Liver (tissue), 9 donors: Measurements from ENCODE around the gene KAZN. TPM values are rescaled to one million over a fixed set of nuclear protein-coding genes. Genes with fewer than 3 reads are reported as not detected.

Experiments
- DNase-seq: peaks from one replicate; pipeline ENCODE4 v3.0.0-alpha.2; 2017; ENCODE audit warnings: low spot score
- H3K27ac ChIP-seq, 2 donors: one replicate each; pipeline ENCODE4 v1.7.0; 2013; ENCODE audit warnings: inconsistent platforms in 2 of 2, low read length in 2 of 2, control low read depth in 1 of 2, low read depth in 1 of 2, mild to moderate bottlenecking in 1 of 2
- H3K27me3 ChIP-seq, 4 donors: one replicate each; pipeline versions ENCODE4 v1.6.1 to v1.7.0; 2013; ENCODE audit warnings: low read length in 3 of 4, inconsistent platforms in 1 of 4, mild to moderate bottlenecking in 1 of 4, moderate library complexity in 1 of 4; ENCODE audit not compliant: control insufficient read depth in 4 of 4, insufficient read depth in 4 of 4
- H3K36me3 ChIP-seq, 4 donors: one replicate each; pipeline versions ENCODE4 v1.6.1 to v1.7.0; 2013; ENCODE audit warnings: low read length in 3 of 4, mild to moderate bottlenecking in 3 of 4, low read depth in 1 of 4, moderate library complexity in 1 of 4; ENCODE audit not compliant: control insufficient read depth in 4 of 4, insufficient read depth in 3 of 4
- H3K4me1 ChIP-seq, 4 donors: one replicate each; pipeline versions ENCODE4 v1.6.1 to v1.7.0; 2013; ENCODE audit warnings: low read length in 3 of 4, mild to moderate bottlenecking in 3 of 4, moderate library complexity in 1 of 4; ENCODE audit not compliant: control insufficient read depth in 4 of 4, insufficient read depth in 4 of 4
- H3K4me3 ChIP-seq, 3 donors: one replicate each; pipeline versions ENCODE4 v1.6.1 to v1.7.0; 2013; ENCODE audit warnings: low read length in 3 of 3, control low read depth in 1 of 3, low read depth in 1 of 3, mild to moderate bottlenecking in 1 of 3
- H3K9ac ChIP-seq, 2 donors: one replicate each; pipeline ENCODE4 v1.7.0; 2013; ENCODE audit warnings: low read length in 2 of 2, mild to moderate bottlenecking in 2 of 2, moderate library complexity in 2 of 2, control low read depth in 1 of 2, low read depth in 1 of 2
- H3K9me3 ChIP-seq, 4 donors: one replicate each; pipeline versions ENCODE4 v1.6.1 to v1.7.0; 2013; ENCODE audit warnings: low read length in 3 of 4; ENCODE audit not compliant: control insufficient read depth in 4 of 4
- FOXA1 ChIP-seq: IDR thresholded peaks from 2 replicates; pipeline ENCODE4 v1.6.1; 2016; ENCODE audit warnings: antibody characterized with exemption
- FOXA2 ChIP-seq: IDR thresholded peaks from 2 replicates; pipeline ENCODE4 v1.6.1; 2016; ENCODE audit warnings: antibody characterized with exemption
- GABPA ChIP-seq, 2 donors: IDR thresholded peaks in 1 of 2; conservative IDR thresholded peaks in 1 of 2; 2 replicates each; pipeline ENCODE4 v1.6.1; 2016; ENCODE audit warnings: antibody characterized with exemption in 2 of 2, mild to moderate bottlenecking in 1 of 2, moderate library complexity in 1 of 2
- HNF4A ChIP-seq, 2 donors: conservative IDR thresholded peaks; 2 replicates each; pipeline ENCODE4 v1.6.1; 2016; ENCODE audit warnings: antibody characterized with exemption in 2 of 2, mild to moderate bottlenecking in 2 of 2
- HNF4G ChIP-seq: IDR thresholded peaks from 2 replicates; pipeline ENCODE4 v1.6.1; 2016; ENCODE audit warnings: antibody characterized with exemption
- JUND ChIP-seq, 2 donors: IDR thresholded peaks; 2 replicates each; pipeline ENCODE4 v1.6.1; 2016; ENCODE audit warnings: antibody characterized with exemption in 2 of 2
- MAX ChIP-seq: IDR thresholded peaks from 2 replicates; pipeline ENCODE4 v1.6.1; 2016; ENCODE audit warnings: antibody characterized with exemption
- NR2F2 ChIP-seq: IDR thresholded peaks from 2 replicates; pipeline ENCODE4 v1.6.1; 2016; ENCODE audit warnings: antibody characterized with exemption
- RAD21 ChIP-seq, 2 donors: IDR thresholded peaks; 2 replicates each; pipeline ENCODE4 v1.6.1; 2016; ENCODE audit warnings: antibody characterized with exemption in 2 of 2, mild to moderate bottlenecking in 2 of 2
- RXRA ChIP-seq, 2 donors: IDR thresholded peaks; 2 replicates each; pipeline ENCODE4 v1.6.1; 2017 to 2018; ENCODE audit warnings: antibody characterized with exemption in 2 of 2, mild to moderate bottlenecking in 1 of 2
- TAF1 ChIP-seq: conservative IDR thresholded peaks from 2 replicates; pipeline ENCODE4 v1.6.1; 2016; ENCODE audit warnings: antibody characterized with exemption, mild to moderate bottlenecking
- YY1 ChIP-seq: IDR thresholded peaks from 2 replicates; pipeline ENCODE4 v1.6.1; 2016; ENCODE audit warnings: antibody characterized with exemption, mild to moderate bottlenecking
- WGBS: extraction: QIAGEN DNeasy Blood & Tissue Kit; methylation state at CpG from one replicate; pipeline ENCODE4 v1.1.7; 2013; 5-methylcytosine and 5-hydroxymethylcytosine counted together
- polyA plus RNA-seq, 2 donors: library from polyadenylated mRNA; stranded (reverse) in 1 of 2; unstranded in 1 of 2; fragments of 200-250 nt in 1 of 2; fragments of >200 nt in 1 of 2; fragmentation: Nextera tagmentation in 1 of 2; extraction: Ambion mirVana in 1 of 2; gene quantifications; one replicate each; pipeline versions ENCODE4 v1.2.1 to v1.2.3, GENCODE V29; 2013 to 2015
- total RNA-seq, 2 donors: library from RNA; depleted of rRNA; stranded (reverse); fragments of >200 nt; gene quantifications; one replicate each; pipeline ENCODE4 v1.2.3, GENCODE V29; 2014
- TF ChIP-seq, protein P1 (sequence below): IDR thresholded peaks from 2 replicates; pipeline ENCODE4 v1.6.1; 2016; ENCODE audit warnings: antibody characterized with exemption, mild to moderate bottlenecking
- TF ChIP-seq, protein P2 (sequence below): fragments of 150-350 bp; IDR thresholded peaks from 2 replicates; pipeline ENCODE4 v1.5.1; 2017; ENCODE audit warnings: improper control_type of control experiment, low read depth, low read length; ENCODE audit not compliant: missing input control
- TF ChIP-seq, protein P3 (sequence below): IDR thresholded peaks from 2 replicates; pipeline ENCODE4 v1.6.1; 2016; ENCODE audit warnings: antibody characterized with exemption
- donor health status: healthy.
- donor health status: healthy.
- donor health status: healthy.
- donor health status: healthy.
- donor health status: healthy.

The KAZN gene
- total and polyA plus RNA-seq, 4 donors, result 1.9 to 6.9 (median 2.4) TPM

- 77% methylated on average over 5 of the region's 5 CpGs for WGBS
Observed at GRCh38 chr1:14716474-14716873, 118.0 kb downstream of the KAZN start.

GRCh38 chr1:14718476-14718875, 120.0 kb downstream of the KAZN start:
- no peaks in the 10 kb centered on the region for H3K36me3 ChIP-seq
- H3K9me3 ChIP-seq, result peaks cover 0 to 9% (median under 1%) of the 10 kb centered on the region in 4 donors
- 88% methylated on average over 7 of the region's 7 CpGs for WGBS
- no peak overlapping the region for H3K4me3 ChIP-seq
- H3K27ac ChIP-seq, result no peak overlapping the region
- H3K4me1 ChIP-seq, result no peaks in the 10 kb centered on the region
- H3K27me3 ChIP-seq, result no peaks in the 10 kb centered on the region
- no peak for DNase-seq
- H3K9ac ChIP-seq, result no peak overlapping the region
- TF ChIP-seq FOXA2, result no peak
- no peak for TF ChIP-seq RAD21 (IDR thresholded peaks at IDR 0.05)
- TF ChIP-seq TAF1, result no peak

More at GRCh38 chr1:14716474-14716873, 118.0 kb downstream of the KAZN start:
- TF ChIP-seq TAF1, result no peak
- TF ChIP-seq MAX, result no peak
- no peak for TF ChIP-seq GABPA (IDR thresholded peaks at IDR 0.05 in 1 of 2, conservative IDR thresholded peaks at IDR 0.05 in 1 of 2)
- TF ChIP-seq, protein P1, sequence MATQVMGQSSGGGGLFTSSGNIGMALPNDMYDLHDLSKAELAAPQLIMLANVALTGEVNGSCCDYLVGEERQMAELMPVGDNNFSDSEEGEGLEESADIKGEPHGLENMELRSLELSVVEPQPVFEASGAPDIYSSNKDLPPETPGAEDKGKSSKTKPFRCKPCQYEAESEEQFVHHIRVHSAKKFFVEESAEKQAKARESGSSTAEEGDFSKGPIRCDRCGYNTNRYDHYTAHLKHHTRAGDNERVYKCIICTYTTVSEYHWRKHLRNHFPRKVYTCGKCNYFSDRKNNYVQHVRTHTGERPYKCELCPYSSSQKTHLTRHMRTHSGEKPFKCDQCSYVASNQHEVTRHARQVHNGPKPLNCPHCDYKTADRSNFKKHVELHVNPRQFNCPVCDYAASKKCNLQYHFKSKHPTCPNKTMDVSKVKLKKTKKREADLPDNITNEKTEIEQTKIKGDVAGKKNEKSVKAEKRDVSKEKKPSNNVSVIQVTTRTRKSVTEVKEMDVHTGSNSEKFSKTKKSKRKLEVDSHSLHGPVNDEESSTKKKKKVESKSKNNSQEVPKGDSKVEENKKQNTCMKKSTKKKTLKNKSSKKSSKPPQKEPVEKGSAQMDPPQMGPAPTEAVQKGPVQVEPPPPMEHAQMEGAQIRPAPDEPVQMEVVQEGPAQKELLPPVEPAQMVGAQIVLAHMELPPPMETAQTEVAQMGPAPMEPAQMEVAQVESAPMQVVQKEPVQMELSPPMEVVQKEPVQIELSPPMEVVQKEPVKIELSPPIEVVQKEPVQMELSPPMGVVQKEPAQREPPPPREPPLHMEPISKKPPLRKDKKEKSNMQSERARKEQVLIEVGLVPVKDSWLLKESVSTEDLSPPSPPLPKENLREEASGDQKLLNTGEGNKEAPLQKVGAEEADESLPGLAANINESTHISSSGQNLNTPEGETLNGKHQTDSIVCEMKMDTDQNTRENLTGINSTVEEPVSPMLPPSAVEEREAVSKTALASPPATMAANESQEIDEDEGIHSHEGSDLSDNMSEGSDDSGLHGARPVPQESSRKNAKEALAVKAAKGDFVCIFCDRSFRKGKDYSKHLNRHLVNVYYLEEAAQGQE, result no peak
- TF ChIP-seq HNF4G, result no peak
- TF ChIP-seq NR2F2, result no peak
- TF ChIP-seq, protein P2, sequence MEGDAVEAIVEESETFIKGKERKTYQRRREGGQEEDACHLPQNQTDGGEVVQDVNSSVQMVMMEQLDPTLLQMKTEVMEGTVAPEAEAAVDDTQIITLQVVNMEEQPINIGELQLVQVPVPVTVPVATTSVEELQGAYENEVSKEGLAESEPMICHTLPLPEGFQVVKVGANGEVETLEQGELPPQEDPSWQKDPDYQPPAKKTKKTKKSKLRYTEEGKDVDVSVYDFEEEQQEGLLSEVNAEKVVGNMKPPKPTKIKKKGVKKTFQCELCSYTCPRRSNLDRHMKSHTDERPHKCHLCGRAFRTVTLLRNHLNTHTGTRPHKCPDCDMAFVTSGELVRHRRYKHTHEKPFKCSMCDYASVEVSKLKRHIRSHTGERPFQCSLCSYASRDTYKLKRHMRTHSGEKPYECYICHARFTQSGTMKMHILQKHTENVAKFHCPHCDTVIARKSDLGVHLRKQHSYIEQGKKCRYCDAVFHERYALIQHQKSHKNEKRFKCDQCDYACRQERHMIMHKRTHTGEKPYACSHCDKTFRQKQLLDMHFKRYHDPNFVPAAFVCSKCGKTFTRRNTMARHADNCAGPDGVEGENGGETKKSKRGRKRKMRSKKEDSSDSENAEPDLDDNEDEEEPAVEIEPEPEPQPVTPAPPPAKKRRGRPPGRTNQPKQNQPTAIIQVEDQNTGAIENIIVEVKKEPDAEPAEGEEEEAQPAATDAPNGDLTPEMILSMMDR, result no peak
- TF ChIP-seq, protein P3, sequence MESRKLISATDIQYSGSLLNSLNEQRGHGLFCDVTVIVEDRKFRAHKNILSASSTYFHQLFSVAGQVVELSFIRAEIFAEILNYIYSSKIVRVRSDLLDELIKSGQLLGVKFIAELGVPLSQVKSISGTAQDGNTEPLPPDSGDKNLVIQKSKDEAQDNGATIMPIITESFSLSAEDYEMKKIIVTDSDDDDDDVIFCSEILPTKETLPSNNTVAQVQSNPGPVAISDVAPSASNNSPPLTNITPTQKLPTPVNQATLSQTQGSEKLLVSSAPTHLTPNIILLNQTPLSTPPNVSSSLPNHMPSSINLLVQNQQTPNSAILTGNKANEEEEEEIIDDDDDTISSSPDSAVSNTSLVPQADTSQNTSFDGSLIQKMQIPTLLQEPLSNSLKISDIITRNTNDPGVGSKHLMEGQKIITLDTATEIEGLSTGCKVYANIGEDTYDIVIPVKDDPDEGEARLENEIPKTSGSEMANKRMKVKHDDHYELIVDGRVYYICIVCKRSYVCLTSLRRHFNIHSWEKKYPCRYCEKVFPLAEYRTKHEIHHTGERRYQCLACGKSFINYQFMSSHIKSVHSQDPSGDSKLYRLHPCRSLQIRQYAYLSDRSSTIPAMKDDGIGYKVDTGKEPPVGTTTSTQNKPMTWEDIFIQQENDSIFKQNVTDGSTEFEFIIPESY, result no peak
- TF ChIP-seq YY1, result no peak
- TF ChIP-seq RXRA (IDR thresholded peaks at IDR 0.05), result no peak
- no peak for TF ChIP-seq HNF4A (conservative IDR thresholded peaks at IDR 0.05)
- no peak for TF ChIP-seq JUND (IDR thresholded peaks at IDR 0.05)
- no peak for TF ChIP-seq FOXA1
- no peak for TF ChIP-seq FOXA2
- peaks cover 0 to 9% (median under 1%) of the 10 kb centered on the region in 4 donors for H3K9me3 ChIP-seq
- no peak overlapping the region for H3K9ac ChIP-seq
- no peaks in the 10 kb centered on the region for H3K36me3 ChIP-seq
- H3K4me1 ChIP-seq, result no peaks in the 10 kb centered on the region
- no peaks in the 10 kb centered on the region for H3K27me3 ChIP-seq
- H3K27ac ChIP-seq, result no peak overlapping the region
- DNase-seq, result no peak
- no peak overlapping the region for H3K4me3 ChIP-seq
